Measurements from ENCODE around the gene HECW1. TPM values are rescaled to one million over a fixed set of nuclear protein-coding genes. Genes with fewer than 3 reads are reported as not detected.
A peak's percentile ranks its signal among the peaks of the same experiment; 100 is the strongest.

Gene HECW1
- total RNA-seq, 2 experiments from 2014 or later, result not detected

DNA sequence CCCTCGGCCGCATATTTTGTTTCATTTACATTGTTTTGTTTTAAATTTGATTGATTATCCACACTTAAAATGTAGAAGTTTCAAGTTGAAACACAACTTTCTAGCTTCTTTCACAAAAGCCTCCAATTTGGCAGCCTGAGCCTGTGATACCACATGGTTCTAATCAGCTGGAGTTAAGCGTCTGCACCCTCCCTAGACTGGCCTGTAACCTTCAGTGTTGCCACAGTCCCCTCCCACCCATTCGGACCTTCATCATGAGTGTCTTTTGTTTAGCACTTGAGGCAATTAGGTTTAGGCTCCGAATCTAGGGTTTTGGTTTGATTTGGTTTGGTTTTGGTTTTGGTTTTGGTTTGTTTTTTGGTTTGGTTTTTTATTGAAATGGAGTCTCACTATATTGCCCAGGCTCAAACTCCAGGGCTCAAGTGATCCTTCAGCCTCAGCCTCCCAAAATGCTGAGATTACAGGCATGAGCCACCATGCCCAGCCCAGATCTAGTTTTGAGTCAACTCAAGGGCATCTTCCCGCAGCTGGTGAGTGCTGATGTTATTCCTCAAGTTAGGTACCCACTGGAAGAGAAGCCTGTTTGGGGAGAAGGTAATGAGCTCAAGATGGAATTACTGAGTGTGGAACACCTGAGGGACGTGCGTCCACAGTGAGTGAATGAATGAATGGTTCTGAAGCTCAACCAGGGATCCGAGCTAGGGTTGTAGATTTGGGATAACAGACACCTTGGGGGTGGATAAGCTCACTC is 201.4 kb downstream of the HECW1 start:
- Mint-ChIP-seq H3K27ac (no peak overlapping the region), H3K4me1 (peaks cover 17% of the 10 kb centered on the region), H3K4me3 (peak overlapping the region; percentile 8), H3K27me3 (peaks cover 8% of the 10 kb centered on the region), H3K36me3 (ENCODE audit: low read depth) (no peaks in the 10 kb centered on the region), H3K9me3 (ENCODE audit: low read depth) (no peaks in the 10 kb centered on the region)
- CTCF ChIA-PET, result interaction anchor here (0.7 to 2.8 kb wide), 4 partner anchors 9 to 839 kb away, joined by 3 to 7 read pairs (median 5); no protein-coding TSS in a partner anchor
- ATAC-seq (peak; percentile 10), DNase-seq (peak; percentile 11)
- intact Hi-C loops (cut with DNase I, micrococcal nuclease), result loop anchor here in 1 of 2 experiments (1.0 to 10.0 kb wide), 3 partner anchors 11 to 1429 kb away; no protein-coding TSS in a partner anchor
- POLR2A ChIA-PET, result no interaction called here

DNA sequence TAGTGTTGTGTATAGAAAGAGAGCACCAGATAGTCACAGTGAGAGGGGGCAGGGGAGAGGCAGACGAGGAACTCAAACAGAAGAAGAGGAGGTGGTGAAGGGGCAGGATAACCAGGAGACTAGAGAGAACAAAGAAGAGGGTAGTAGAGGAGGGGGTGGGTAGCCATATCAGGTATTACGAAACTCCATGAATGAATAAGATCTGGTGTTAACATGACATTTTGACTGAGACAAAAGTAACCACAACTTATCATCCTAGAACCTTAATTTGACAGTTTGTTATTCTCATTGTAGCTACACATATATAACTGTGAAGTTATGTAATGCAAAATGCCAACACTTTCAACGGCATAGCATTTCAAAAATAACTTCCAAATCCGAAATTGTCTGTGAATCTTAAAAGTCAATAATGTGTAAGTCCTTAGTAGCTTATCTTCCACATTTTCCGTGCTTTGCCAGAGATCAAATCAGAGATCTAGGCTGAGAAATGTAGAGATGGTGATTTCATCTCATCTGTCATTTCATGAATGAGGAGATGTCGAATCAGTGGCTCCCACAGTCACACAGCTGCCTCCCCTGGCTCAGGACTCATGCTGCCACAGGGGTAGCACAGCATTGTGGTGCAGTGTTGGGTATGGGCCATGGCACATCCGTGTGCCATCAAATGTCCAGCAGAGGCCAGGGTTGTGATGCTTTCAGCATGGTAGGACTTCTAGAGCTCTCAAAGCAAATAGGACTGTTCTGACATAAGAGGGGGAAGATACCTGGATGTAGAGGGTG is 202.1 kb downstream of the HECW1 start:
- peak; percentile 65 for DNase-seq
- H3K27me3 Mint-ChIP-seq, result peaks cover 8% of the 10 kb centered on the region
- ATAC-seq, result peak; percentile 88
- no peaks in the 10 kb centered on the region for H3K36me3 Mint-ChIP-seq (ENCODE audit: low read depth)
- H3K9me3 Mint-ChIP-seq (ENCODE audit: low read depth), result no peaks in the 10 kb centered on the region
- H3K4me1 Mint-ChIP-seq, result peaks cover 17% of the 10 kb centered on the region
- CTCF ChIA-PET, result interaction anchor here (0.7 to 2.8 kb wide), 4 partner anchors 10 to 840 kb away, joined by 3 to 7 read pairs (median 5); no protein-coding TSS in a partner anchor
- intact Hi-C loops (cut with DNase I, micrococcal nuclease), result loop anchor here in 1 of 2 experiments (1.0 to 10.0 kb wide), 3 partner anchors 11 to 1430 kb away; no protein-coding TSS in a partner anchor
- H3K4me3 Mint-ChIP-seq, result peak overlapping the region; percentile 8
- POLR2A ChIA-PET, result no interaction called here
- no peak overlapping the region for H3K27ac Mint-ChIP-seq

DNA sequence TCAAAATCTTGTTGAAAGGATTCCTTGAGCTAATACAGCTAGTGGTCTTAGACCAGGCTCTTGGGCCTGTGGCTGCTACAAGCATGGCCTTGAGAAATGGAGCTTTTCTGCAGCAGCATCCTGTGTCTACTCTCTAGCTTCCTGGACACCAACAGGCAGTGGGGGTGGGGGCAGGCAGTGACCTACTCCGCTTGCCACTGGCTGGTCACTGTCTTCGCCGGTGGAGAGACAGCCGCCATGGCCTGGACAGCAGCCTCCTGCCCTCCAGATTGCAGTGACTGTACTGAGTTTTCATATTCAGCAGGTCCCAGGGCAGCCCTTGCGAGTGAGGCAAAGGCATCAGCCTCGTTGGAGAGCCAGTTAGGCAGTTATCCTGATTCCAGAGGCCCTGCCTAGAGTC is 204.6 kb downstream of the HECW1 start:
- Mint-ChIP-seq H3K27me3 (peaks cover 13% of the 10 kb centered on the region), H3K4me3 (no peak overlapping the region), H3K4me1 (peaks cover 17% of the 10 kb centered on the region), H3K27ac (no peak overlapping the region), H3K36me3 (ENCODE audit: low read depth) (no peaks in the 10 kb centered on the region), H3K9me3 (ENCODE audit: low read depth) (no peaks in the 10 kb centered on the region)
- POLR2A ChIA-PET, result no interaction called here
- intact Hi-C loops (cut with DNase I, micrococcal nuclease), result loop anchor here in 1 of 2 experiments (10.0 kb wide), 1 partner anchor 1432 kb away; no protein-coding TSS in a partner anchor
- no peak for ATAC-seq
- CTCF ChIA-PET, result interaction anchor here (0.6 kb wide), 1 partner anchor 83 kb away, joined by 3 read pairs; no protein-coding TSS in a partner anchor
- DNase-seq, result no peak

DNA sequence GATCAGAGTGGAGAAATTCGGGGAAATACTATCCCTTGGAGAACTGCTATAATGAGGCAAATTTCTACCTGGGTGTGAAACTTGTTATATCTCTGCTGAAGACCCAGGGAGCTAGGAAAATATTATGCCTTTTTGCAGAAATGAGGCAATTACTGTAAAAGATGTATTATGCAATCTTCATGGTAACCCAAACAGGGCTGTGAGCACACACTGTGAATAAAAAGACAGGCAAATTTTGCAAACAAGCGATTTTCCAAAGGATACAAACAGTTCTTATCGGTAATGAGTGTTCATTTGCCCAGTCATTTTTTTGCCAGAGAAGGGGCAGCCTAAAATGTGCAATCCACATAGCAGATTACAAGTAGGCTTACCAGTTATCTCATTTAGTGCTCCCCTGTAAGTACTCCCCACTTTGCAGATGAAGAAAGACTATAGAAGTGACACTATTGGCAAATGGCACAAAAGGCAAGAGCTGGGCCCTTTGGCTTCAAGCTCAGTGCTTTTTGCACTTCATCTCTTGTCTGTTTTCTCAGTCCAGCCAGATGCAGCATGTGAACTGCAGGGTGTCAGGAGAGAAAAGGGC is 205.8 kb downstream of the HECW1 start:
- H3K27me3 Mint-ChIP-seq, result peaks cover 13% of the 10 kb centered on the region
- no peak overlapping the region for H3K4me3 Mint-ChIP-seq
- POLR2A ChIA-PET, result no interaction called here
- ATAC-seq, result no peak
- peaks cover 17% of the 10 kb centered on the region for H3K4me1 Mint-ChIP-seq
- no peaks in the 10 kb centered on the region for H3K9me3 Mint-ChIP-seq (ENCODE audit: low read depth)
- no peaks in the 10 kb centered on the region for H3K36me3 Mint-ChIP-seq (ENCODE audit: low read depth)
- no peak for DNase-seq
- intact Hi-C loops (cut with DNase I, micrococcal nuclease), result loop anchor here in 1 of 2 experiments (10.0 kb wide), 1 partner anchor 1433 kb away; no protein-coding TSS in a partner anchor
- CTCF ChIA-PET, result no interaction called here
- no peak overlapping the region for H3K27ac Mint-ChIP-seq

DNA sequence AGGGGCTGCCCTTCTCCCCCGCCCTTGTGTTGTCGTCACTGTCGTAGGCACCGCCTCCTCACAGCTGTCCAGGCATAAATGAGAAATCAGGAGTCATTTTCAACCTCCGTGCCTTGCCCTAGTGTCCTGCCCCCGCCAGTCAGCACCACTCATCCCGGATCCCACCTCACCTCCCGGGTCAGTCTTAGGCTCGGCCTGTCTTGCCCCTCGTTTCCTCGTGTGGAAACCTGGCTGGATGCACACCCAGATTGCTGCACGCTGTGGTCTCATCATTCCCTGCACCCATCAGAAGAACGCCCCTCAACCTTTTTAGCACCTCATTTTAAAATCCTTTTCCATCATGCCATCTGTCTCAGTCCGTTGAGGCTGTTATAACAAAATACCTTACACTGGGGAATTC is 213.1 kb downstream of the HECW1 start:
- DNase-seq, result no peak
- no peaks in the 10 kb centered on the region for H3K36me3 Mint-ChIP-seq (ENCODE audit: low read depth)
- H3K4me1 Mint-ChIP-seq, result no peaks in the 10 kb centered on the region
- ChIA-PET CTCF (no interaction called here), POLR2A (no interaction called here)
- intact Hi-C loops (cut with DNase I, micrococcal nuclease), result no loop called here
- no peak overlapping the region for H3K27ac Mint-ChIP-seq
- H3K9me3 Mint-ChIP-seq (ENCODE audit: low read depth), result no peaks in the 10 kb centered on the region
- H3K4me3 Mint-ChIP-seq, result no peak overlapping the region
- H3K27me3 Mint-ChIP-seq, result peaks cover 7% of the 10 kb centered on the region
- ATAC-seq, result no peak

DNA sequence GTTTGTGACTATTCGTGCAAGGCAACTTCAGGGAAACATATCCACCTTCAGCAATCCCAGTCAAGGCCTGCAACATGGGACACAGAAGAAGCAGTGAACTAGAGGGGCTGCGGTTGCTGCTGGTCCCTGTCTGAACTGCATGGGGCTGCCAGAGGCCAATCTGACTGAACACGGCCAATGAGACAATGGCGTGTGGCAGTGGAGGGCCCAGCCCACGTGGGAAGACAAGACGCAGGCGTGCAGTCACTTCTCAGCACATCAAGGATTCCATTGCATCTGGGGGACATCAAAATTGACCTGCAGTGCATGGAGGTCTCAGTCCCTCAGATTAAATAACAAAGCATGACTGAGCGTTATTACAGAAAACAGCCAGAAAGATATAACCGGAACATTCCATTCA is 215.9 kb downstream of the HECW1 start:
- no peaks in the 10 kb centered on the region for H3K36me3 Mint-ChIP-seq (ENCODE audit: low read depth)
- POLR2A ChIA-PET, result no interaction called here
- no peak for ATAC-seq

DNA sequence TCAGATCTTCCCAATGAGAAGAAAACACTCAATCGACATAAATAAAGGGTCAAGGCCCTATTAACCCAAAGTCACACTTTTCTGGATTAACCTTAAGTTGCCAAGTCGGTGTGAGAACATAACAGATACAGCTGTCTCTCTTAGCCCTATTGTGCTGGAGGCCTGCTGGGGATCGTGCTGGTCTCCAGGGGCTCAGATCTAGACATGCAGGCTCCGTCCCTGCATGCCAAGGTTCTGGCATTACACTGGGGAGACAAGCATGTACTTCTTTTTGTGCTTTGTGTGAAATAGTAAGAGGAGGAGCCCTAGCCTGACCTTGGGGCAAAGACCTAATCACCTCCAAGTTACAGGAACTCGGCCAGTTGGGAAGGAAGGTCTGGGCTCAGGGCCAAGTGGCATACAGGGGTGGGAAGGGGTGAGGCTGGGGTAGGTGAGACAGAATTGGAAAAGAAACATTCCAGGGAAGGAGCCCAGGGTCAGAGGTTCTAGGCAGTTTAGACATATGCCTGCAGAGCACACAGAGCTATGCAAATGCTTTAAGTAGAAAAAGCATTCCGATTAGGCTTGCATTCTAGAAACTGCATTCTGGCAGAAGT is 216.4 kb downstream of the HECW1 start:
- Mint-ChIP-seq H3K27ac (no peak overlapping the region), H3K36me3 (ENCODE audit: low read depth) (no peaks in the 10 kb centered on the region), H3K4me1 (no peaks in the 10 kb centered on the region), H3K27me3 (peaks cover 5% of the 10 kb centered on the region), H3K4me3 (no peak overlapping the region), H3K9me3 (ENCODE audit: low read depth) (no peaks in the 10 kb centered on the region)
- ChIA-PET POLR2A (no interaction called here), CTCF (interaction anchor here (0.5 kb wide), 1 partner anchor 59 kb away, joined by 3 read pairs; no protein-coding TSS in a partner anchor)
- ATAC-seq (no peak), DNase-seq (no peak)
- intact Hi-C loops (cut with DNase I, micrococcal nuclease), result no loop called here

More for the DNA sequence above, 215.9 kb downstream of the HECW1 start:
- Mint-ChIP-seq H3K4me1 (no peaks in the 10 kb centered on the region), H3K27me3 (peaks cover 5% of the 10 kb centered on the region), H3K4me3 (no peak overlapping the region), H3K9me3 (ENCODE audit: low read depth) (no peaks in the 10 kb centered on the region), H3K27ac (no peak overlapping the region)
- CTCF ChIA-PET, result no interaction called here
- DNase-seq, result no peak
- intact Hi-C loops (cut with DNase I, micrococcal nuclease), result no loop called here

DNA sequence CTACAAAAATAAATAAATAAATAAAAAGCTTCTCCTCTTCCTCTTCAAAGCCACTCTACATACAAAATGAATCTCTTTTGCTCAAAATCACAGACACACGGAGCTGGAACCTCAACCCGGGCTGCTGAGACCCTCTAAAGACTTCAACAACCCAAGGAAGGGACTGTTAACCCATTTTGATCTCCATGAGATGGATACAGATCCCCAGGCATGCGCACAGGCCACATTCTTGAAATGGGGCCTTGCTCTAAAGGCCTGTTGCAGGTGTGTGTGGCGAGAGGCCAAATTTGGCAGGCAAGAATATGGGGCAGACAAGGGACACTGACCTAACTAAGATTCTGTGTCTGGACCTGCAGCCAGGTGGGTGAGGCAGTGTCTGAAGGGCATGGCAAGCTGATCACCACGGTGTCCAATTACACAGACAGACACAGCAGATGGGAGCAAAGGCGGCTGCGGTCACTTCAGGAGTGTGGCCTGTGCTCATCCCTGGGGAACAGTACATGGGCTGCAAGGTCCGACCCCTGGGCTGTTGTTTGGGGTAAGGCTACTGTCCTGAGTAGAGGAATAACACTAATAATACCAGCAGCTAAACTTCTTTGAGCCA is 219.8 kb downstream of the HECW1 start:
- H3K4me3 Mint-ChIP-seq, result no peak overlapping the region

DNA sequence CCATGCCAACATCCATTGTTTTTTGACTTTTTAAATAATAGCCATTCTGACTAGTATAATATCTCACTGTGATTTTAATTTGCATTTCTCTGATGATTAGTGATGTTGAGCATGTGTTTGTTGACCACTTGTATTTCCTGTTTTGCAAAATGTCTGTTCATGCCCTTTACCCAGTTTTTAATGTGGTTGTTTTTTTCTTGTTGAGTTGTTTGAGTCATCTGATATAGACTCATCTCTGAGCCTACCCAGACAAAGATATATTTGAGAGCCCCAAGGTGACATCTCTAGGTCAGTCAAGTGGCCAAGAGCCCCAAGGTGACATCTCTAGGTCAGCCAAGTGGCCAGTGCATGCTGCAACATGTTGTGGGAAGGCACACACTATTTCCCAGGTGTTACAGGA is 224.7 kb downstream of the HECW1 start:
- Mint-ChIP-seq H3K36me3 (ENCODE audit: low read depth) (no peaks in the 10 kb centered on the region), H3K4me1 (no peaks in the 10 kb centered on the region)

More for the DNA sequence above, 219.8 kb downstream of the HECW1 start:
- Mint-ChIP-seq H3K27me3 (peaks cover 2% of the 10 kb centered on the region), H3K27ac (no peak overlapping the region), H3K9me3 (ENCODE audit: low read depth) (no peaks in the 10 kb centered on the region), H3K4me1 (no peaks in the 10 kb centered on the region), H3K36me3 (ENCODE audit: low read depth) (no peaks in the 10 kb centered on the region)
- intact Hi-C loops (cut with DNase I, micrococcal nuclease), result no loop called here
- POLR2A ChIA-PET, result no interaction called here
- ATAC-seq (no peak), DNase-seq (no peak)
- CTCF ChIA-PET, result no interaction called here

DNA sequence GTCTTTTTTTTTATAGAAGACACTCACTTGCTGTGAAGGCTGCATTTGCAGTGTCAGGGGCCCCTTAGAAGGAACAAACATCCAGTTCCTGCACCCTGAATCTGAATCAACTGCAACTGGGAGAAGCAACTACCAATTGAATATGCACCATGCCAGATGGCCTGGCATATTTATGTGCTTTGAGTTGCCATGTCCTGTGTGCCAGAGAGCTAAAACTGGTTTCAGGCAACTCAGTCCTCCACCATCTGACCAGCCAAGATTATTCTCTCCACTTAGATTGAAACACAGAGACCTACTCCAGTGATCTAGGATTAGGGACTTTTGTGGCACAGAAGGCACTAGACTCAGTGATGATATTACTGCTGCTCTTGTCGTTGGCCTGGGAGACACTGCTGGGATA is 225.4 kb downstream of the HECW1 start:
- ChIA-PET CTCF (no interaction called here), POLR2A (no interaction called here)
- intact Hi-C loops (cut with DNase I, micrococcal nuclease), result no loop called here
- ATAC-seq (no peak), DNase-seq (no peak)
- Mint-ChIP-seq H3K9me3 (ENCODE audit: low read depth) (no peaks in the 10 kb centered on the region), H3K4me1 (no peaks in the 10 kb centered on the region), H3K4me3 (no peak overlapping the region), H3K27me3 (peaks cover 19% of the 10 kb centered on the region), H3K36me3 (ENCODE audit: low read depth) (no peaks in the 10 kb centered on the region), H3K27ac (no peak overlapping the region)

More for the DNA sequence above, 224.7 kb downstream of the HECW1 start:
- Mint-ChIP-seq H3K27me3 (peaks cover 18% of the 10 kb centered on the region), H3K4me3 (no peak overlapping the region), H3K9me3 (ENCODE audit: low read depth) (no peaks in the 10 kb centered on the region), H3K27ac (no peak overlapping the region)
- intact Hi-C loops (cut with DNase I, micrococcal nuclease), result no loop called here
- CTCF ChIA-PET, result no interaction called here
- POLR2A ChIA-PET, result no interaction called here
- DNase-seq (no peak), ATAC-seq (no peak)

DNA sequence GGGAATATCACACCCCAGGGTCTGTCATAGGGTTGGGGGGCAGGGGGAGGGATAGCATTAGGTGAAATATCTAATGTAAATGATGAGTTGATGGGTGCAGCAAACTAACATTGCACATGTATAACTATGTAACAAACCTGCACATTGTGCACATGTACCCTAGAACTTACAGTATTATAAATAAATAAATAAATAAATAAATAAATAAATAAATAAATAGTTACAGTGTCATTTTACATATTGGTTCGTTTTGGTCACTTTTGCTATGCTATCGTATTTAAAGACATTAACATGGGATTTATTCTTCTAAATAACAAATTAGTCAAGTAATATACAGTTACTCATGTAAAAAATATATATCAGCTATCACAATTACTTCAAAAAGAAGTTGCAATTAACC is 228.7 kb downstream of the HECW1 start:
- CTCF ChIA-PET, result no interaction called here
- Mint-ChIP-seq H3K27me3 (peaks cover 37% of the 10 kb centered on the region), H3K9me3 (ENCODE audit: low read depth) (no peaks in the 10 kb centered on the region), H3K36me3 (ENCODE audit: low read depth) (no peaks in the 10 kb centered on the region), H3K4me3 (no peak overlapping the region), H3K27ac (no peak overlapping the region), H3K4me1 (no peaks in the 10 kb centered on the region)
- ATAC-seq (no peak), DNase-seq (no peak)
- POLR2A ChIA-PET, result no interaction called here
- intact Hi-C loops (cut with DNase I, micrococcal nuclease), result no loop called here
